IPS DF 4.7 (cell line): ENCODE measurements around the gene CEBPA.

ENCODE experiments used
- DNase-seq: peaks from one replicate; pipeline ENCODE4 v3.0.0-alpha.2; 2013; ENCODE audit warnings: low spot score; ENCODE audit errors: extremely low read depth

The CEBPA gene

DNA sequence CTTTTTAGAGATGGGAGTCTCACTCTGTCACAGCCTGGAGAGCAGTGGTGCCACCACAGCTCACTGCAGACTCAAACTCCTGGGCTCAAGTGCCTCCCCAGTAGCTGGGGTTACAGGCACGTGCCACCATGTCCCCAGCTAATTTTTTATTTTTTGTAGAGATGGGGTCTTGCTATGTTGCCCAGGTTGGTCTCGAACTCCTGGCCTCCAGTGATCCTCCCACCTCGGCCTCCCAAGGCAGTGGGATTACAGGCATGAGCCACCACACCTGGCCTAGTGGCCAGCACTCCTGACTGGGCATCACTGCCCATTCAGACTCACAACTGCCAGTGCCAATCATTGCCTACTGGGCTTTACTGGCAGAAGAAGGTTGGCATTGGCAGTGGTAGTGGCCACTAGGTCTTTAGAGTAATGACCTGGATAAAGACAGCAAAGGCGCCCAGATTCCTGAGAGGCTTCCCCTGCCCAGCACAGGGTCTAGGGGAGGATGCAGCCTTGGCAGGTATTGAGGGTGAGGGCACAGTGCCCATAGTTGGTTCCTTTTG, 49.8 kb downstream of the CEBPA start:
- DNase-seq = no peak

DNA sequence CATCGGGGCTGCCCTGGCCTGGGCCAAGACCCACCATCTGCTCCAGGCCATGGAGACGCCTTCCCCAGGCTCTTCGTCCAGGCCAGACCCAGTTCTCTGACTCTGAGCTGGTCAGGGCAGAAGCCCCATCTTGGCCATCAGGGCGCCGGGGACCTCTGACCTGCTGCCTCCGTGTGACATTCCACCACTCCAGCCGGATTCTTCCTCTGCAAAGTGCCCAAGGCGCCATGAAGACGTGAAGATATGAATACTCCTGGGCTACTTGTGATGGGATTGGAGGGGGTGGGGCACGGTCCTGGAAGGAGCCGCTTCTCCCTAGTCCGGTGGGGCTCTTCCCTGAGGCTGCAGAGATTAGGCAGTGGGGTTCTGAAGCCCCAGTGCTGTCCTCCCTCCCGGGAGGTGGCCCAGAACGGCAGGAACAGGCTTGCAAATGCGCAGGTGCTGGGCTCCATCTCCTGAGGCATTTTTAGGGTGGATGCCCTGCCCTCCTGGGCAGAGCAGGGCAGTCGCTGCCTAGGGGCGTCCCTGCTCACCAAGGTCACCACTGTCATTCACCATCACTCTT, 50.7 kb downstream of the CEBPA start:
- no peak for DNase-seq

DNA sequence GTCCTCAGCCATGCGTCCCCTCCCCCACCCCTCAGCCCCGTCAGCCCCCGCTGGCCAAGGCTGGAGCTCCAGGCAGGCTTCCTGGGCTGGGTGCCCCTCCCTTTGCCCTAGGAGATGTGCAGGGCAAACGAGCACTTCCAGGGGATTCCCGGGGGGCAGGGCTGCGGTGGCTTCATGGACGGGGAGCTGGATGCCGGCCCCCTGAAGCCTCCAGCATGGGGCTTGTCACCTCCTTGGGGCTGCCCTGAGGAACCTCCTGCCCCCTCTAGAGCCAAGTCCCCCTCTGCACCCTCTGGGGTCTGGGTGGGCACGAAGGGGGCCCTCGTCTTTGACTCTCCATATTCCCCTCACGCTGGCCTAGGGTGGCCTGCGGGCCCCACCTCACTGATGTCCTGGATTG, 51.3 kb downstream of the CEBPA start:
- no peak for DNase-seq

DNA sequence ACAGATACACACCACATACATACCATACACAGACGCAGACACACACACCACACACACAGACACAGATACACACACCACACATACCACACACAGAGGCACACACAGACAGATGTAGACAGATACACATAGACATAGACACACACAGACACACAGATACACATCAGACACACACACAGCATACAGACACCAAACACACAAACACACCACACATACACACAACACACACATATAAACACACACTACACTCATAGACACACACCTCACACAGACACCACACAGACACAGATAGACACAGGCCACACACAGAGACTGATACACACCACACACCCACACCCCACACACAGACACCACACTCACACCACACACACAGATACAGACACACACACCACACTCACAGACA, 51.8 kb downstream of the CEBPA start:
- DNase-seq = no peak
